Endothelial cell of hepatic sinusoid (primary cell): ENCODE data around the gene NEK10.
"Not testable (repeated sequence)": the region's sequence is repeated elsewhere in the genome, so short reads cannot be mapped to it uniquely, and the experiment has no call there.

Experiments used
- in situ Hi-C: cut with HindIII; loops from 2 replicates; pipeline ENCODE4 v1.10.0; 2017; ENCODE audit warnings: low sequenced_read_pairs

Gene NEK10

DNA sequence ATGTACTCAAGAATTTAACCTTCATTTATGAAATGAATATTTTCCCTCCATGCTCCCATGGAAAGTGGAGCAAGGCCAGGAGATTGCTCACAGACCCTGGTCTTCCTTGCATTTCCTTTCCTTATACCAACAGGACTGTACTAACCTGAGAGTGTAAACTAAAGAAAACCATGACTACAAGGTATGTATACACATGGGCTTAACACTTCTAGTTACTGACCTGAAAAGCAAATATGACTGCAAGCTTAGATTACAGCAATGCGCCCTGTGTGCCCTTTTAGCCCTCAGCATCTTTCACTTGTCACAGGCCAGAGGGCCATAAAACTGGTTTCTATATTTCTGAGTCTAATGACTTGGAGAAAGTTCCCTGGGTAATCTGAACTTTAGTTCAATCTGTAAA is 52.1 kb downstream of the NEK10 start:
- in situ Hi-C loops, result no loop called here

DNA sequence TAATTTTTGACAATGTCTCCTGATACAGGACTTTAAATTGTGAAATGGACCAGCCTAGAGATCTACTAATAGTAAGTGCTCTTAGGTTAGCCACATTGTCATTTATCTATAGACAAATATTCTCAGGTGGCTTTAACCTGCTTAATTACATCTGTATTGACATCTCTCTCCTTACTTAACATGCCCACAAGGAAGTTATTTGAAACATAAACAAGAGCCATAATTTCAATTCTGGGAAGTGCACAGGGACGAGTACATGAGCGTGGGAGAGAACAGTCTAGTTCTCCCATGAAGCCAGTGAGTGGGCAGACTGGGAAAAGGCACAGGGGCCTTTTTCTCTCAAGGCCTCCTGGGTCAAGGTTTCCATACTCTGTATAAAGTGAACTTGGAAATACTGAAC is 54.2 kb downstream of the NEK10 start:
- in situ Hi-C loops, result no loop called here

DNA sequence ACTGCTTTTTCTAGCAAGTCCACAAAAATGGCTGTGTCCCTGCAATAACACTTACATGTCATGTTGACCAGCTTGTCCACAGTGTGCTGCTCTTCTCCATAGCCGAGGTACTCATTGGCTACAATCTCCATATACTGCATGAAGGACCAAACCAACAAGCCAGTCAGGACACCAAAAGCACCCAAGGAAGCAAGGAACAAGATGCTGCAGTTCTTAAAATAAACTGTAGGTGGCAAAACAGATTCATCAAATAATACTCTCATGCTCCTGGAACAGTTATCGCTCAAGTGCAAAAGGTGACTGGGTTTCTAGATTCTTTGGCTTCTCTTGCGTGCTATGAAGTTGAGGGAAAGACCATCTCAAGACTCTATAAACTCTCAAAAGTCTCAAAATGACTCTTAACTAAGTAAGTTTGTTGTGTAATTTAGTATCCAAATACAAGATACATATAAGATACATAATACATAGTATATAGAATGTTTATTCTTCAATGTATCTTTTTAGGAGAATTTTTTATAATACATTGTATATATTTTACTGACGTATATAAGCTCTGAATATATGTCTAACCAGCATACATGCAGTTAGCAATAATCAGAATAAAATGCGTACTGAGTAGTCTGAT is 57.0 kb downstream of the NEK10 start:
- in situ Hi-C loops, result no loop called here

DNA sequence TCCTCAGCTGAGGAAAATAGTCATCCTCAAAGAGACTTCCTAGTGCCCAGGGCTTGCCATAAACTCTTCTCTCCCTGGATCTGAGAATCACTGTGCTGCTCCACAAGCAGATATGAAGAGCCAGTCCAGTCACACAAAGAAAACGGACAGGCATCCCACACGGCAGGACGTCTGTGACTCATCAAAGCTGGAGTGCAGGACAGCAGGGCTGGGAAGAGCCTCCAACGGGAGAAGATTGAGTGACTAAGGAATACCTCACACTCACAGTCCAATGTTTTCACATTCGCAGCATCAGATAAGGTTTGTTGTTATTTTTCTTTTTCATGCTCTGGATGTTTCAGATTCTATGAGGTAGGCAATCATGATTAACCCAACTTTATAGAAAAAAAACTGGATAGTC is 57.8 kb downstream of the NEK10 start:
- in situ Hi-C loops, result no loop called here

DNA sequence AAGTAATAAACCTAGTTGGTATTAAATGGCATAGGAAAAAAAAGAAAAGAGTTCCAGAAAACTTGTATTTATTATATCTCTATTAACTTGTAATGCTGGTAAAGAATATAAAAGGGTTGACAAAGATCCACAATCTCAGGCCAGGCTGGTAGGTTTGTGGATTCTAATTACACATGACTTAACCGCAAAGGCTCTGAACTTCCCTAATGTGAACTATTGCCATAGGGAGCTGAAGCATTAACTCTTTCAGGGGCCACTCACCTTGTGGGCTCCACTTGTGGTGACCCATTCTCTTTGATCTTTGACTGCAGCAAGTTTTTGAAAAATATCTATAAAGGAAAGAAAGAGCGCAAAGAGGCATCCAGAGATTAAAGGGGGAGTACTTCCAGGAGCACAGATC is 58.5 kb downstream of the NEK10 start:
- in situ Hi-C loops, result no loop called here

DNA sequence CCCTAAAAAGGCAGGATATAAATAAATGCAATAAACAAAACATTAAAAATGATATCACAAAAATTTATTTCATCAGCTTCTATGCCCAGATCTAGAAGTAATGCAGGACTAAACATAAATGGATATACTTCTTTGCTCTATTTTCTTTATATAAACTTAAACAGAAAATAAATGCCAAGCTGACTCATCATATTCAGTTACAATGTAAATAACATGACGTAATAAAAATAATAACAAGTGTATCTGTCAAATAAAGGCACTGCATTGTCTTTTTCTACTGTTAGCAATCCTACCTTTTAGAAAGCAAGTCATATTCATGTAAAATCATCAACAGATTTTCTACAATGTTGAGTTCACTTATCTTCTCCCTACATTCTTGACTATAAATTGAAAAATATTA is 61.6 kb downstream of the NEK10 start:
- in situ Hi-C loops, result loop anchor here (10.0 kb wide), 1 partner anchor 417 kb away; the partner anchor contains the start of gene EOMES

DNA sequence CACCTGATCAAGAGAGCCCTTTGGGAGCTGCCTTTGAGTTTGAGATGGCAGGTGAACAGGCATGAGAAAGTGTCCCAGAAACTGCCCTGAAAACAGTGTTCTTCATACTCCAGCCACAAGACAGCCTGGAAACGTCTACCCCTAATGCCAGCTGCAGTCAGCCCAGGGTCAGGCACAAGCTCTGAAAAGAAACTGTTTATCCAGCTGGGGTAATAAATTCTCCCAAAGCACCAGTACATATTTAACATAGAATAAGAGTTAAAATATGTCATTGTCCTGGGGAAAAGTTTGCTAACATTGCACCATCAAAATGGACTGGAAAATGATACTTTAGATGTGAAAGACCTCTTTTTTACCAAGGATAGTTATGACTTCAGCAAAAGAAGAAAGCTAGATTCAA is 66.3 kb downstream of the NEK10 start:
- in situ Hi-C loops, result loop anchor here (10.0 kb wide), 1 partner anchor 422 kb away; the partner anchor contains the start of gene EOMES

DNA sequence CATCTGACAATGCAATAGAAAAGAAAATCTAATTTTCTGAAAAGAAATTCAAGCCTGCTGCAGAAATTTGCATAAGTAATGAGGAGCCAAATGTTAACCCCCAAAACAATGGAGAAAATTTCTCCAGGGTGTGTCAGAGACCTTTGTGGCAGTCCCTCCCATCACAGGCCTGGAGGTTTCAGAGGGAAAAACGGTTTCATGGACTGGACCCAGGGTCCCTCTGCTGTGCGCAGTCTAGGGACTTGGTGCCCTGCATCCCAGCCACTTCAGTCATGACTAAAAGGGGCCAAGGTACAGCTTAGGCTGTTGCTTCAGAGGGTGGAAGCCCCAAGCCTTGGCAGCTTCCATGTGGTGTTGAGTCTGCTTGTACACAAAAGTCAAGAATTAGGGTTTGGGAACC is 70.2 kb downstream of the NEK10 start:
- in situ Hi-C loops, result not testable (repeated sequence)

DNA sequence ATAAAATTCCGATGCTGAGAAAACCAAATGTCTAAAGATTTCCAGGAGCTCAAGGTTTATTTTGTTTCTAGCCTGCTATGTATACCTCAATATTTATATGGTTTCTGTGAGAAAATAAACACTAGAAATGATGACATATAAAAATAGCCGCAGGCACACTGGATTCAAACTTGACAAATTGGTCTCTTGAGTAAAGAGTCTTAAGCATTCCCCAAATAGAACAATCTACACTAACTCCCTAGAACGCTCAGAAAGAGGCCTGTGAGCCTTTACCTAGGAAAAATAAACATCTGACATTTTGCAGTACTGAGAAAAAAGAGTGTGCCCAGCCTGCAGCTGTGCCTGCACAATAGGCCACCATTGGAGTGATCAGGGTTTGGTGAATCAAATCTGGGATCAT is 75.2 kb downstream of the NEK10 start:
- in situ Hi-C loops, result no loop called here

DNA sequence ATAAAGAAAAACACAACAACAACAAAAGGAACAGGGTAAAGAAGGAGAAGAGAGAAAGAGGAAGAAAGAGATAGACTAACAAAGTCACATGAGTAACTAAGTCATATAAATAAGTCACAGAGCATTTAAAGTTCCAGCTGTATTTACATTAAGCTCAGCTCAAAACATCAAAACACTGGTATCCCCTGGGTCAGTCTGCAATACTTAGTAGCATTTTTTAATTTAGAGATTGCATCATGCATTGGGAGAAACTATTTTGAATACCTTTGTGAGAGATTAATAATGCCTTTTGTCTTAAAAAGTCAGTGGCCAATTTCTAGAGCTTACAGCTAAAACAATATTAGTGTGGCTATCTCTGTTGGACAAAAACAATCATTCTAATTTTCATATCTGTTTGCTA is 78.4 kb downstream of the NEK10 start:
- in situ Hi-C loops, result no loop called here

DNA sequence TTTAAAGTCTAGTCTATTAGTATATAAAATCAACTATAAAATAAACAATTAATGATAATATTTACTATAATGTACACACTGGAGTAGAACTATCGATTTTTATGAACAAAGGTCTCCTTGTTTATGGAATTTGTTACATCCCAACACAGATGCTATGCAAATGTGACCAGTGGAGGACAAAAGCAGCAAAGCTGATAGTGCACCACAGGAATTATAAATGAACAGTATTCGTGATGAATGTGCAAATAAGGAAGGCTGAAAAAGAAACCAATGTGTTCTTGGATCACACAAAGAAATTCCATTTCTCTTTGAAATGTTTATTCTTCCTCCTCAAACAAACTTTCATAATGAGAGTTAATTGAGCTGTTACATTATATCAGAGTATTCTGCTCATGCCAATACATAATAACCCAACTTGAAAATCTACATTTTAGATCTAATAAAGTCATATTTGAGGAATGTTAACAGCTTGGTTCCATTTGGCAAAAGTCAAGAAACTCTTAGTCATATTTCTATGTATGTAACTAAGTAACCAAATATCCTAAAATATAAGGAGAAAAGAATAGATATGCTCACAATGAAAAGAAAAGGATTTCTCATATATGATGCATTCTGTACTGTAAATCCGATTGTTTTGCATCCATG is 79.3 kb downstream of the NEK10 start:
- in situ Hi-C loops, result no loop called here

DNA sequence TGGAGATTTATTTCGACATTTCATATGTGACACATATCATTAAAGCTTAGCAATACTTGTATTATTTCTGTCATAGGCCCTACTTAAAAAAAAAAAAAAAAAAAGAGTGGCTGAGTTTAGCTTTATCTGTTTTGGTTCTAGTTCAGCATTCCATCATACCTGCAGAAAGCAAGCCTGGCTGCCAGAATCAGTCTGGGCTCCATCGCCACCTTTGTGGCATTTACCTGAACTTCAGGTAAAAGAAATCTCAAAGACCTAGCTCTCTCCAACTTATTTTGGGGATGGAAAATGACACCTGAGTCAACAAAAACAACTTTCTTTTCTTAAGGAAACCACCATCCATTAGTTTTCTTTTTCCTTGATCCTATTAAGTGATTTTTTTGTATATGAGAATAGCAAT is 82.1 kb downstream of the NEK10 start:
- in situ Hi-C loops, result no loop called here

DNA sequence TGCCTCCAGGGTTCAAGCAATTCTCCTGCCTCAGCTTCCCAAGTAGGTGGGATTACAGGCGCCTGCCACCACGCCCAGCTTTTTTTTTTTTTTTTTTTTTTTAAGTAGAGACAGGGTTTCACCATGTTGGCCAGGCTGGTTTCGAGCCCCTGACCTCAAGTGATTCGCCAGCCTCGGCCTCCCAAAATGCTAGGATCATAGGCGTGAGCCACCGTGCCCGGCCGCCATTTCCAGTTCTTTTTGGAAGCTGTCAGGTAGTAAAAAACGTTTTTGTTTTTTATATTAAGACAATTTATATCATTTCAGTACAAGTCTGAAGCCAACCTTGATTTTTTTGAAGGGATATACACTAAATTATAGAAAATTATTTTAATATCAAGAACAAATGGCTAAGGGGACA is 82.7 kb downstream of the NEK10 start:
- in situ Hi-C loops, result not testable (repeated sequence)

DNA sequence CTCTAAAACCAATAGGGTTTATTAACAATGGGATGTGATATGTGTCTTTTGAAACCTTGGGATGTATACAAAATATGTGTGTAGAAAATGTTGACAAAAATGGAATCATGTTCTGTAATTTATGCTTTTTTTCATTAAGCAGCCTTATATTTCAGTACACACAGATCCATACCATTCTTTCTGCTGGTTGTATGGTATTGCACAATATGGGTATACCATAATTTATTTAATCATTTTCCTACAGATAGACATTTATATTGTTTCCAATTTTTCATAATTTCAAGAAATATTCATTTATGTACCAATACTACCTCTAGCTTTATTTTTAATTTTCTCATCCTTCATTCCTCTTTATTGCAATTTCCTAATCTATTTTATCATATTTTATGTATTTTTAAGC is 83.5 kb downstream of the NEK10 start:
- in situ Hi-C loops, result no loop called here

DNA sequence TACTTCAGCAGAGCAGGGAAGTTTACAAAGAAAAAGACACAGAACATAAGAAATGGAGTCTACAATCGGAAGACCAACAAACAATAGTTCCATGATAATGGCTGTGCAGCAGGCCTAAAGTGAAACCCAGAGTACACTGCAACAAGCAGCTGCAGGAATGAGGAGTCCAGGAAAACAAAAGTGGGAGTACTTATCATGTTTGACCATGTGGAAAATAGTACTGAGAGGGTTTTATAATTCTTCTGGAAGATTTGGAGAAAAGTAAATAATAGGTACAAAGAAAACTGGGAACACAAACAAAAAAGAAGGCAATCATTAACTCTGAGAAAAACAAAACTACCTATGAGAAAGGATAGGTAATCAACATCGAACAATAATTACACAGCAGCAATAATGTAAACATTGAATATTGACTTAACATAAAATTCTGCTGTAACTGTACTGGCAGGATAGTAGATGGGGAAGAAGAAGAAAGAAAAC is 87.5 kb downstream of the NEK10 start:
- in situ Hi-C loops, result no loop called here

DNA sequence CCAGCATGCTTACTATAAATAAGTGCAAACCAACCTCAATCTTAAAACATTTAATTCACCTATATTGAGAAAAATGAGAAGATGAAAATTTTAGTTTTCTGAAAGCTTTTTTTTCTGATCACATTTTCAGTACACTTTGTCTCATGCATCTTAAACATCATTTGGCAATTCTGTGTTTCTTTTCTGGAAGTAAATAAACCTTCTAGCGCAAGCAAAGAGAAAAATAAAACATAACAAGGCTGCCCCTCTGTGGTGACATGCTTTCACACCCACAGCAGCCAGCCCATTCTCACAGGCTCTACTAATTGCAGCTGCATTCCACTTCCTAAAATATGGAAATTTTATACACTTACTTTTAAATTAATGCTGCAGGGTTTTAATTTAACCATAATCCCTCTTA is 90.1 kb downstream of the NEK10 start:
- in situ Hi-C loops, result no loop called here

DNA sequence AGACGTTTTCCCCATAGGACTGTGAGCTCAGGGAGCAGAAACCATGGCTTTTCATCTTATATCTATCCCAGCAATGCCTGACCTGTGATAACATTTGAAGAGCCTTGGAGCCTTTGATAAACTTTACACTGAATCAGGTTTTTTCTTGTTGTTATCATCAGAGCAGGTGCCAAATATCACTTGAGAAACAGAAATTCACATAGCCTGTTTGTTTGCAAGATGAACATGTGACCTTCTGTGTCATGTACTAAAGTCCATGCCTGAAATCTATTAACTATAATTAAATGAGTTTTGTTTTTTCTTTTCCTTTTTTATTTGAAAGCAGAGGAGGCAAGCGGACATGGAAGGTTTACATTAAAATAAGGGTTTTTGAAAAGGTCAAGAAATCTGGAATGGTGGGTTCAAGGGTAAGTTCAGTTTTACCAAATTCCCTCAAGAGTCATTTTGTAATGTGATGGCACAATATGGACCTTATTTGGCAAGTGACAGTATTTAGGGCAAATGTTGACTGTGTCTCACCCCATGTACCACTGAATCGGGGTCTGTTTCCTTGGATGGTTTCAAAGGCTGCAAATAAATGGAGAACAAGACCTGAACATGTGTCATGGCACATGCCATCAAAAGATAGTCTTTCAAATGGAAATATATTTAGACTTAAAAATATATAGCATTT is 90.7 kb downstream of the NEK10 start:
- in situ Hi-C loops, result no loop called here

DNA sequence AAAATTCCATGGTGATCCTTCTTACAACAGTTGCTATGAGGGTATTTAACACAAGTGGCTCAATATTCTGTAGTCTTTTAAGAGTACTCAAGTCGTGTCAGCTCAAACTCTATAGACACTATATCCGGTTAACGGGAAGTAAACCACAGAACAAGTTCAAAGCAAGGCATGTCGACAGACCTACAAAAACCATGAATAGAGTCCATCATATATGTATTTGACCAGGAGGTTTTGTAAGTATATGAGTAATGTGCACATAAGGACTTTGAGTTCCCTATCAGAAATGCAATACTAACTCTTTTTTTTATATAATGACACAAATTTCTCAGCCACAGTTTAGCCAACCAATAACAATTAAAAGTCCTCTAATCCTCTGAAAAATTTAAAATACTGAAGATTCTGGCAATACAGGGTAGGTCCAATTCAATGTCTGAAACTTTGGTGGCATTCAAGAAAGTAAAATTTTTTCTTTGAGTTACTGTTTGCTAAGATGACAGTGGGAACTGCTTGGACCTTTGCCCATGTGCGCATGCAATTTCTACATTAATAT is 93.7 kb downstream of the NEK10 start:
- in situ Hi-C loops, result no loop called here

DNA sequence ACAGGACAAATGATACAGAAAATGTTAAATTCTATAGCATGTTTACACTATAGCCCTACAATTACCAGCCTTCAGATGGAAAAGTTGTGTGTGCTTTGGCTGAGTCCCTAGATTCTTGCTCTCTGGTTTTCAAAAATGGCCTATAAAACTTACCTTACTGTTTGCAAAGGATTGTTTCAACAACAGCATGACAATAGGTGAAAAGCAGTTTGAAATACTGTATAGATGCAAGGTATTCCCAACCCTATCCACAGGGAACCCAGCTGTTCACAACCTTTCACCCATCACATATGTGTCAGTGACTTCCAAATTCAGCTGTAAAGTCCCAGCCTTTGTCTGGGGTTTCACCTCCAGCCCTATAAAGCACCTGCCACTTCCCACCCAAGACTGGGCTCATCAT is 97.3 kb downstream of the NEK10 start:
- in situ Hi-C loops, result loop anchor here (5.0 kb wide), 1 partner anchor 40 kb away; no protein-coding TSS in a partner anchor

DNA sequence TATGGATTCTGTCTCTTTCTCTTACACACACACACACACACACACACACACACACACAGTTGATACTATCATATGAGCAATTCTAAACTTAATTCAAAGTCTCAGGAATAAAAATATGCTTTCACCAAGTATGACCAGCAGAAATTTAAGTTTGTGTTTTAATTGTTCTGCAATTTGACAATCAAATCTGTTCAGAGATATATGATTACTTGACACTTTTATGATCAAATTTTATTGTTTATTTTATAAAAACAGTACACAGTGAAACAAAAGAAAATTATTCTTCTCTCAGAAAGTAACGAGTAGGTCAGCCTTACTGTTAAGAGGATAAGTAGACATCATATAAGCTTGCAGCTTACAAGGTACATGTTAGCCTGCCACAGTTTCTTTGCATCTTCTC is 114.3 kb downstream of the NEK10 start:
- in situ Hi-C loops, result no loop called here

DNA sequence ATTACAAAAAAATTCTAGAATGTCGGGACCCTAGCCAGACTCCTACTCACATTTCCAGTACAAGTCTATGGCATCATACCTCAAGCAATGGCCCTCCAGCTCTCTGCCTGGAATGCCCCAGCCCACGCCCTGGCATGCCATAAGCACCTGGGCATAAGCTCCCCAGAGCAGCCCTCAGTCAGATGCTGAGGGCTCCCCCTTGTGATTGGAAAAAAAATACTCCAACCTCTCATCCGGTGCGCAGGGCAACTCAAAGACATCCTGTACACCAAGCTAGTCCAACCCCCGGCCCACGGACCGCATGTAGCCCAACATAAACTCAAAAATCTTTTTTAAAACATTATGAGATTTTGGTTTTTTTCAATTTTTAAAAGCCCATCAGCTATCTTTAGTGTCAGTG is 115.4 kb downstream of the NEK10 start:
- in situ Hi-C loops, result no loop called here

DNA sequence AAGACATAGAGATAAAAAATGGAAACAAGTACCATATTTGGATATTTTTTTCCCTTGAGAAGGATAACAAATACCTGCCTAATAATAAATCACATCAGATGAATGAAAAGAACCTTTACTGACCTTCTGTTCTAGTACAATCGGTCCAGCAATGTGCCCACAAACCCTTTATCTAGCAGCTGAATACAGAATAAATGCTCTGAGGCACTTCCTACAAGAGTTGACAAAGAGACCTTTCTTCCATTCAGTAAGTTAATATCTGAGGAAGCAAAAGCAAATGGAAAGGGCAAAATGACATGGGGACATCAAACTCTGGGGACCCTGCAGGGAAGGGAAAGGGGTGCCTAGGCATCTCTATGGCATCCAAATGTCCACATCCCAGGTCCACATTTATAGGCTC is 115.8 kb downstream of the NEK10 start:
- in situ Hi-C loops, result no loop called here
